OCI-LY7 (cell line): ENCODE measurements around the gene RBP3. TPM values are rescaled to one million over a fixed set of nuclear protein-coding genes. Genes with fewer than 3 reads are reported as not detected.

Experiments
- BruUV-seq: library from RNA; stranded (reverse); fragments of 400-500 nt; replicated peaks from 2 replicates; lab custom pipeline; 2021; lab: Mats Ljungman, UMichigan
- CTCF ChIA-PET: fragments of 300-600 bp; sonication (Branson Sonifier 250); formaldehyde crosslinking; loops from one replicate; lab custom pipeline; 2022; ENCODE audit warnings: antibody characterized with exemption; ENCODE audit not compliant: unreplicated experiment; lab: Charles Lee
- POLR2A ChIA-PET: fragments of 300-600 bp; sonication (Branson Sonifier 250); formaldehyde crosslinking; loops from one replicate; lab custom pipeline; 2022; ENCODE audit warnings: antibody characterized with exemption; lab: Charles Lee
- DNase-seq: peaks from one replicate; pipeline ENCODE4 v3.0.0-alpha.2; 2015; ENCODE audit warnings: low spot score
- H2AFZ ChIP-seq: fragments of 200-600 bp; sonication (generic), shearing (Covaris generic); 2 replicates; pipeline ENCODE4 v1.6.1; 2014; ENCODE audit warnings: mild to moderate bottlenecking, antibody characterized with exemption, low read length, moderate library complexity
- H3K27ac ChIP-seq: fragments of 200-600 bp; sonication (generic); 2 replicates; pipeline ENCODE4 v1.5.1; 2014; ENCODE audit warnings: mixed run types, low read depth, mild to moderate bottlenecking, moderate library complexity, low read length, inconsistent platforms; ENCODE audit not compliant: poor library complexity, severe bottlenecking
- H3K36me3 ChIP-seq: fragments of 200-600 bp; sonication (generic); 2 replicates; pipeline ENCODE4 v1.6.1; 2014; ENCODE audit warnings: mild to moderate bottlenecking, antibody characterized with exemption, low read length, moderate library complexity, mixed read lengths; ENCODE audit not compliant: insufficient read depth
- H3K4me1 ChIP-seq: fragments of 200-600 bp; sonication (generic); 2 replicates; pipeline ENCODE4 v1.5.1; 2014; ENCODE audit warnings: mild to moderate bottlenecking, low read length; ENCODE audit not compliant: insufficient read depth, poor library complexity, severe bottlenecking
- H3K4me2 ChIP-seq: fragments of 200-600 bp; sonication (generic); 2 replicates; pipeline ENCODE4 v1.6.1; 2014; ENCODE audit warnings: mild to moderate bottlenecking, low read length
- H3K4me3 ChIP-seq: fragments of 200-600 bp; sonication (generic); 2 replicates; pipeline ENCODE4 v1.5.1; 2014; ENCODE audit warnings: mild to moderate bottlenecking, low read depth, low read length; ENCODE audit not compliant: poor library complexity, severe bottlenecking
- H3K79me2 ChIP-seq: fragments of 200-600 bp; sonication (generic); 2 replicates; pipeline ENCODE4 v1.6.1; 2016; ENCODE audit warnings: low read depth, mild to moderate bottlenecking, low read length, moderate library complexity, mixed read lengths; ENCODE audit not compliant: insufficient read depth
- H3K9me2 ChIP-seq: fragments of 200-600 bp; sonication (generic); 2 replicates; pipeline ENCODE4 v1.6.1; 2016; ENCODE audit warnings: mild to moderate bottlenecking, low read length, mixed read lengths; ENCODE audit not compliant: insufficient read depth
- H3K9me3 ChIP-seq: fragments of 200-600 bp; sonication (generic); 2 replicates; pipeline ENCODE4 v1.6.1; 2014; ENCODE audit warnings: mild to moderate bottlenecking, mixed run types, low read length, mixed read lengths
- H4K20me1 ChIP-seq: fragments of 200-600 bp; sonication (generic); 2 replicates; pipeline ENCODE4 v1.6.1; 2014; ENCODE audit warnings: mild to moderate bottlenecking, antibody characterized with exemption, low read length, moderate library complexity, mixed read lengths; ENCODE audit not compliant: insufficient read depth
- EZH2phosphoT487 ChIP-seq: fragments of 200-600 bp; sonication (generic); IDR thresholded peaks from 2 replicates; pipeline ENCODE4 v1.6.1; 2018; ENCODE audit warnings: low read depth, borderline replicate concordance, mild to moderate bottlenecking, mixed run types, antibody characterized with exemption, low read length, moderate library complexity, mixed read lengths
- intact Hi-C: fragments of 100-400 bp; cut with micrococcal nuclease; formaldehyde crosslinking; loops from one replicate; pipeline ENCODE4 v1.10.0; 2022; ENCODE audit not compliant: unreplicated experiment
- total RNA-seq, 2 experiments: library from RNA; depleted of rRNA in 1 of 2; stranded (reverse); fragments of >200 nt in 1 of 2; shearing (Covaris generic) in 1 of 2; gene quantifications; 2 replicates each; pipeline ENCODE4 v1.2.3, GENCODE V29; 2014 to 2022
- TF ChIP-seq, protein P1 (sequence below): fragments of 200-600 bp; sonication (generic); conservative IDR thresholded peaks from 2 replicates; pipeline ENCODE4 v1.5.1; 2014; ENCODE audit warnings: mild to moderate bottlenecking, antibody characterized with exemption, low read length, moderate library complexity, mixed read lengths

Gene RBP3
- total RNA-seq, 2 experiments from 2014 or later, result not detected

DNA sequence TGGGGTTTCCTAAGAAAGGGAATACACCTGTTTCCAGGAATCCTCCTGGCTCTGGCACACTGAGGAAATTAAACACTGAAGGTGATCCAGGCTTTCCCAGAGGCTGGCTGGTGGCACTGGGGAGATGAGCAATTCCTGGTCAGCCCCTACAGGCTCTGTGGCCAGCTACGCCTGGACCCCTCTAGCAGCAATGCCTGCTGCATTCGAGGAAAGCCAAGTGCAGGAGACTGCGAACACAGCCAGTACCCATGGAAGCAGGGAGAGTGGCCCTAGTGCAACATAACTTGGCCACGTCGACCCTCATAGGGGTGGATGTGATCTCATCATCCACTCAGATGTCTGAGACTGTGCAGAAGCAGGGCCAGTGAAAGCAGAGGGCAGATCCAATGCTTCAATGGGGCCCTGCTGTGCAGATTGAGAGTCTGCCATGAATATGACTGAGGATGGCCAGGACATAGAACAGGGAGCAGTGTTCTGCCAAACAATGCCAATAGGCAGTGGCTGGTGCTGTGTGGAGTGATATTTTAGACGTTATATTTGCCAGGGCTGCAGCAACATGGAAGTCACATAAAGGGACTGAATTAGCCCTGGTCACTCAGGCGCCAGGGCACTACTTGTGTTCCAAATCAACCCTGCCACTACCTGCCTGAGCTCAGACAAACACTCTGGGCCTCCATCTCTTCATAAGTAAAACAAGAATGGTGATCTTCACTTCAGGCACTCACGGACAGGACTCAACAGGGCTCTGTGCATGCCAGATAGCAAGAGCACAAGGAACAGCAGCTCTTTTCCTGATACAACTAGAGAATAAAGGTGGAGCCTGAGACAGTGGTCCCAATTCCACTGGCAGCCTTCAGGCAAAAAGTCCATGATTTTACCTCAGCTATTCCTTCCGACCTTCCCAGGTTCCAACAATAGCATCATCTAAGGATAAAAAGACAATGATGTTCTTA, 33.5 kb downstream of the RBP3 start:
- intact Hi-C loops, result no loop called here
- DNase-seq, result no peak
- Histone ChIP-seq H3K9me2 (no peaks in the 10 kb centered on the region), H3K4me2 (no peak overlapping the region), H3K4me1 (peaks cover 14% of the 10 kb centered on the region), H4K20me1 (no peaks in the 10 kb centered on the region), H3K79me2 (no peaks in the 10 kb centered on the region), H3K36me3 (no peaks in the 10 kb centered on the region), H3K4me3 (no peak overlapping the region), H2AFZ (no peak overlapping the region), H3K9me3 (no peaks in the 10 kb centered on the region), H3K27ac (no peak overlapping the region)
- ChIA-PET POLR2A (no interaction called here), CTCF (no interaction called here)
- TF ChIP-seq, protein P1, sequence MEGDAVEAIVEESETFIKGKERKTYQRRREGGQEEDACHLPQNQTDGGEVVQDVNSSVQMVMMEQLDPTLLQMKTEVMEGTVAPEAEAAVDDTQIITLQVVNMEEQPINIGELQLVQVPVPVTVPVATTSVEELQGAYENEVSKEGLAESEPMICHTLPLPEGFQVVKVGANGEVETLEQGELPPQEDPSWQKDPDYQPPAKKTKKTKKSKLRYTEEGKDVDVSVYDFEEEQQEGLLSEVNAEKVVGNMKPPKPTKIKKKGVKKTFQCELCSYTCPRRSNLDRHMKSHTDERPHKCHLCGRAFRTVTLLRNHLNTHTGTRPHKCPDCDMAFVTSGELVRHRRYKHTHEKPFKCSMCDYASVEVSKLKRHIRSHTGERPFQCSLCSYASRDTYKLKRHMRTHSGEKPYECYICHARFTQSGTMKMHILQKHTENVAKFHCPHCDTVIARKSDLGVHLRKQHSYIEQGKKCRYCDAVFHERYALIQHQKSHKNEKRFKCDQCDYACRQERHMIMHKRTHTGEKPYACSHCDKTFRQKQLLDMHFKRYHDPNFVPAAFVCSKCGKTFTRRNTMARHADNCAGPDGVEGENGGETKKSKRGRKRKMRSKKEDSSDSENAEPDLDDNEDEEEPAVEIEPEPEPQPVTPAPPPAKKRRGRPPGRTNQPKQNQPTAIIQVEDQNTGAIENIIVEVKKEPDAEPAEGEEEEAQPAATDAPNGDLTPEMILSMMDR, result no peak
- TF ChIP-seq EZH2phosphoT487, result no peak
- no TSS peak for BruUV-seq

- POLR2A ChIA-PET, result interaction anchor here (1.3 kb wide), 1 partner anchor 19 kb away, joined by 3 read pairs; no protein-coding TSS in a partner anchor
Measured at GRCh38 chr10:47383261-47384147, 35.3 kb downstream of the RBP3 start.

More at GRCh38 chr10:47383261-47384147, 35.3 kb downstream of the RBP3 start:
- peak overlapping the region; percentile 66 for H3K4me2 ChIP-seq
- peak overlapping the region; percentile 69 for H3K4me3 ChIP-seq
- H3K9me3 ChIP-seq, result no peaks in the 10 kb centered on the region
- DNase-seq, result peak; percentile 25
- CTCF ChIA-PET, result interaction anchor here (1.0 kb wide), 1 partner anchor 20 kb away, joined by 3 read pairs; no protein-coding TSS in a partner anchor
- no peaks in the 10 kb centered on the region for H3K9me2 ChIP-seq
- peaks cover 14% of the 10 kb centered on the region for H3K4me1 ChIP-seq
- no peaks in the 10 kb centered on the region for H3K36me3 ChIP-seq
- intact Hi-C loops, result no loop called here
- no TSS peak for BruUV-seq
- no peak overlapping the region for H3K27ac ChIP-seq
- H2AFZ ChIP-seq, result peak overlapping the region; percentile 76
- H4K20me1 ChIP-seq, result no peaks in the 10 kb centered on the region
- no peak for TF ChIP-seq EZH2phosphoT487
- TF ChIP-seq, protein P1, result no peak
- H3K79me2 ChIP-seq, result no peaks in the 10 kb centered on the region
